Activated T-cell treated with anti-CD3 and anti-CD28 coated beads, Interleukin-2, amount 50 U/mL, for 72 hours (primary cell): Measurements from ENCODE around the gene VPS4B. TPM values are rescaled to one million over a fixed set of nuclear protein-coding genes. Genes with fewer than 3 reads are reported as not detected.

Experiments used
- ATAC-seq, 2 donors: fragments of 150-1000 bp; cut with Tn5 transposase; replicated peaks in 1 of 2; 2 replicates each; pipeline ENCODE4 v1.10.0; 2021; ENCODE audit warnings: moderate library complexity in 2 of 2, mild to moderate bottlenecking in 1 of 2
- DNase-seq, 2 donors: peaks; one replicate each; pipeline ENCODE4 v3.0.0; 2021 to 2022; ENCODE audit warnings: mixed read lengths in 1 of 2
- H3K27ac Mint-ChIP-seq: one replicate; pipeline ENCODE4 v1.8.0; 2022; ENCODE audit warnings: mild to moderate bottlenecking, moderate library complexity, mixed read lengths
- H3K27me3 Mint-ChIP-seq: one replicate; pipeline ENCODE4 v1.8.0; 2022; ENCODE audit warnings: low read depth, mixed read lengths
- H3K36me3 Mint-ChIP-seq, 2 donors: one replicate each; pipeline ENCODE4 v1.8.0; 2022; ENCODE audit warnings: mixed read lengths in 2 of 2, mild to moderate bottlenecking in 1 of 2; ENCODE audit not compliant: insufficient read depth in 2 of 2
- H3K4me1 Mint-ChIP-seq: one replicate; pipeline ENCODE4 v1.8.0; 2022; ENCODE audit warnings: low read depth, mixed read lengths
- H3K4me3 Mint-ChIP-seq, 2 donors: one replicate each; pipeline ENCODE4 v1.8.0; 2022; ENCODE audit warnings: mild to moderate bottlenecking in 2 of 2, mixed read lengths in 2 of 2, moderate library complexity in 2 of 2
- H3K9me3 Mint-ChIP-seq, 2 donors: one replicate each; pipeline ENCODE4 v1.8.0; 2022; ENCODE audit warnings: mixed read lengths in 2 of 2
- total RNA-seq, 2 donors: library from RNA; stranded (reverse); gene quantifications; one replicate each; pipeline ENCODE4 v1.2.3, GENCODE V29; 2022

The VPS4B gene
- total RNA-seq, 2 donors from 2014 or later, result 70.8 to 75.5 TPM

- H3K36me3 Mint-ChIP-seq, result peaks cover 7 to 43% of the 10 kb centered on the region in 2 donors
- H3K27me3 Mint-ChIP-seq, result no peaks in the 10 kb centered on the region
- H3K27ac Mint-ChIP-seq, result no peak overlapping the region
- no peaks in the 10 kb centered on the region for H3K4me1 Mint-ChIP-seq
- DNase-seq (no peak), ATAC-seq (no peak)
- H3K9me3 Mint-ChIP-seq, result no peaks in the 10 kb centered on the region
- H3K4me3 Mint-ChIP-seq, result no peak overlapping the region
Observed at GRCh38 chr18:63356272-63356896, 65.9 kb downstream of the VPS4B start.

GRCh38 chr18:63350230-63350629 lies 72.0 kb downstream of the VPS4B start:
- Mint-ChIP-seq H3K27me3 (no peaks in the 10 kb centered on the region), H3K4me3 (no peak overlapping the region), H3K9me3 (no peaks in the 10 kb centered on the region), H3K4me1 (no peaks in the 10 kb centered on the region), H3K27ac (no peak overlapping the region), H3K36me3 (peaks cover 5 to 40% of the 10 kb centered on the region in 2 donors)
- no peak for DNase-seq
- no peak for ATAC-seq

- Mint-ChIP-seq H3K36me3 (peaks cover 0 to 36% of the 10 kb centered on the region in 2 donors), H3K4me3 (no peak overlapping the region), H3K27ac (peak overlapping the region; percentile 33), H3K27me3 (no peaks in the 10 kb centered on the region), H3K4me1 (no peaks in the 10 kb centered on the region), H3K9me3 (no peaks in the 10 kb centered on the region)
- no peak for ATAC-seq
- DNase-seq, result no peak
Observed at GRCh38 chr18:63348508-63349136, 73.7 kb downstream of the VPS4B start.

GRCh38 chr18:63346480-63347183 lies 75.6 kb downstream of the VPS4B start:
- no peaks in the 10 kb centered on the region for H3K9me3 Mint-ChIP-seq
- DNase-seq, result no peak
- no peaks in the 10 kb centered on the region for H3K27me3 Mint-ChIP-seq
- H3K36me3 Mint-ChIP-seq, result peaks cover 3 to 37% of the 10 kb centered on the region in 2 donors
- H3K4me3 Mint-ChIP-seq, result no peak overlapping the region
- ATAC-seq, result no peak
- H3K27ac Mint-ChIP-seq, result no peak overlapping the region
- no peaks in the 10 kb centered on the region for H3K4me1 Mint-ChIP-seq

- no peaks in the 10 kb centered on the region for H3K4me1 Mint-ChIP-seq
- no peak overlapping the region for H3K4me3 Mint-ChIP-seq
- no peaks in the 10 kb centered on the region for H3K9me3 Mint-ChIP-seq
- ATAC-seq, result no peak
- H3K27me3 Mint-ChIP-seq, result no peaks in the 10 kb centered on the region
- no peak for DNase-seq
- no peak overlapping the region for H3K27ac Mint-ChIP-seq
- peaks cover 3 to 41% of the 10 kb centered on the region in 2 donors for H3K36me3 Mint-ChIP-seq
Observed at GRCh38 chr18:63346031-63346430, 76.2 kb downstream of the VPS4B start.

- ATAC-seq (no peak), DNase-seq (no peak)
- H3K27me3 Mint-ChIP-seq, result no peaks in the 10 kb centered on the region
- H3K27ac Mint-ChIP-seq, result no peak overlapping the region
- H3K36me3 Mint-ChIP-seq, result peaks cover 7 to 37% of the 10 kb centered on the region in 2 donors
- H3K4me1 Mint-ChIP-seq, result no peaks in the 10 kb centered on the region
- H3K4me3 Mint-ChIP-seq, result no peak overlapping the region
- H3K9me3 Mint-ChIP-seq, result no peaks in the 10 kb centered on the region
Observed at GRCh38 chr18:63344918-63345317, 77.4 kb downstream of the VPS4B start.

- Mint-ChIP-seq H3K27me3 (no peaks in the 10 kb centered on the region), H3K9me3 (no peaks in the 10 kb centered on the region), H3K4me3 (no peak overlapping the region), H3K4me1 (no peaks in the 10 kb centered on the region), H3K27ac (no peak overlapping the region), H3K36me3 (peaks cover 9 to 35% of the 10 kb centered on the region in 2 donors)
- ATAC-seq (no peak), DNase-seq (no peak)
Observed at GRCh38 chr18:63344263-63344662, 78.0 kb downstream of the VPS4B start.

- DNase-seq (peak; percentile 14 to 19), ATAC-seq (peak in 1 of 2 donors; percentile 52)
- Mint-ChIP-seq H3K4me3 (no peak overlapping the region), H3K9me3 (no peaks in the 10 kb centered on the region), H3K27me3 (no peaks in the 10 kb centered on the region), H3K27ac (peak overlapping the region; percentile 42), H3K36me3 (peaks cover 13 to 37% of the 10 kb centered on the region in 2 donors), H3K4me1 (no peaks in the 10 kb centered on the region)
Observed at GRCh38 chr18:63342206-63342605, 80.1 kb downstream of the VPS4B start.

- H3K9me3 Mint-ChIP-seq, result no peaks in the 10 kb centered on the region
- DNase-seq, result peak; percentile 41 to 47
- peak; percentile 32 to 42 for ATAC-seq
- no peak overlapping the region for H3K4me3 Mint-ChIP-seq
- H3K36me3 Mint-ChIP-seq, result peaks cover 15 to 34% of the 10 kb centered on the region in 2 donors
- H3K4me1 Mint-ChIP-seq, result peaks cover 6% of the 10 kb centered on the region
- H3K27me3 Mint-ChIP-seq, result no peaks in the 10 kb centered on the region
- peak overlapping the region; percentile 72 for H3K27ac Mint-ChIP-seq
Observed at GRCh38 chr18:63339920-63340484, 82.3 kb downstream of the VPS4B start.

Other genes with a start within 250 kb of the VPS4B start
- gene BCL2, start 102.7 kb downstream of the VPS4B start, total RNA-seq, result 100 to 1,000 TPM in 1 of 2 donors, 10 to 100 TPM in 1; 98.3 to 133 TPM
- gene KDSR, start 55.3 kb downstream of the VPS4B start, total RNA-seq, result 10 to 100 TPM; 69.6 to 81.0 TPM
- not detected for gene SERPINB5, start 54.5 kb upstream of the VPS4B start, total RNA-seq
- gene SERPINB12, start 119.9 kb upstream of the VPS4B start, total RNA-seq, result not detected
- gene SERPINB13, start 164.9 kb upstream of the VPS4B start, total RNA-seq, result not detected
- gene SERPINB4, start 221.8 kb upstream of the VPS4B start, total RNA-seq, result not detected
- not detected for gene SERPINB3, start 239.4 kb upstream of the VPS4B start, total RNA-seq